Osteocyte (in vitro differentiated cells): ENCODE measurements around the gene TMEM59L. TPM values are rescaled to one million over a fixed set of nuclear protein-coding genes. Genes with fewer than 3 reads are reported as not detected.

Experiments
- DNase-seq: peaks from one replicate; pipeline ENCODE4 v3.0.0; 2021; ENCODE audit warnings: mixed read lengths; ENCODE audit not compliant: unreplicated experiment; ENCODE audit errors: extremely low spot score
- H3K27ac Mint-ChIP-seq: one replicate; pipeline ENCODE4 v1.8.0; 2021; ENCODE audit warnings: mild to moderate bottlenecking, mixed read lengths; ENCODE audit not compliant: unreplicated experiment
- H3K27me3 Mint-ChIP-seq: one replicate; pipeline ENCODE4 v1.8.0; 2021; ENCODE audit warnings: mixed read lengths; ENCODE audit not compliant: unreplicated experiment
- H3K36me3 Mint-ChIP-seq: one replicate; pipeline ENCODE4 v1.8.0; 2021; ENCODE audit warnings: mixed read lengths; ENCODE audit not compliant: unreplicated experiment
- H3K4me1 Mint-ChIP-seq: one replicate; pipeline ENCODE4 v1.8.0; 2021; ENCODE audit warnings: mixed read lengths; ENCODE audit not compliant: unreplicated experiment
- H3K4me3 Mint-ChIP-seq: one replicate; pipeline ENCODE4 v1.8.0; 2021; ENCODE audit warnings: mild to moderate bottlenecking, moderate library complexity, mixed read lengths; ENCODE audit not compliant: unreplicated experiment
- H3K9me3 Mint-ChIP-seq: one replicate; pipeline ENCODE4 v1.8.0; 2021; ENCODE audit warnings: mixed read lengths; ENCODE audit not compliant: unreplicated experiment
- total RNA-seq: library from RNA; stranded (reverse); gene quantifications from 2 replicates; pipeline ENCODE4 v1.2.1, GENCODE V29; 2021
- TF ChIP-seq, protein P1 (sequence below): fragments of 200-600 bp; sonication (generic); IDR thresholded peaks from 2 replicates; pipeline ENCODE4 v1.5.0; 2021; ENCODE audit warnings: antibody characterized with exemption, mild to moderate bottlenecking, moderate library complexity

TMEM59L gene
- total RNA-seq, 1 donor from 2014 or later = 5.9 TPM

- Mint-ChIP-seq H3K9me3 (no peaks in the 10 kb centered on the region), H3K27me3 (peaks cover 5% of the 10 kb centered on the region), H3K4me3 (peak within 1 kb of the TSS; percentile 82), H3K27ac (peak within 1 kb of the TSS; percentile 70), H3K4me1 (peaks cover 14% of the 10 kb centered on the region), H3K36me3 (no peaks in the 10 kb centered on the region)
- DNase-seq = no peak
- TF ChIP-seq, protein P1, sequence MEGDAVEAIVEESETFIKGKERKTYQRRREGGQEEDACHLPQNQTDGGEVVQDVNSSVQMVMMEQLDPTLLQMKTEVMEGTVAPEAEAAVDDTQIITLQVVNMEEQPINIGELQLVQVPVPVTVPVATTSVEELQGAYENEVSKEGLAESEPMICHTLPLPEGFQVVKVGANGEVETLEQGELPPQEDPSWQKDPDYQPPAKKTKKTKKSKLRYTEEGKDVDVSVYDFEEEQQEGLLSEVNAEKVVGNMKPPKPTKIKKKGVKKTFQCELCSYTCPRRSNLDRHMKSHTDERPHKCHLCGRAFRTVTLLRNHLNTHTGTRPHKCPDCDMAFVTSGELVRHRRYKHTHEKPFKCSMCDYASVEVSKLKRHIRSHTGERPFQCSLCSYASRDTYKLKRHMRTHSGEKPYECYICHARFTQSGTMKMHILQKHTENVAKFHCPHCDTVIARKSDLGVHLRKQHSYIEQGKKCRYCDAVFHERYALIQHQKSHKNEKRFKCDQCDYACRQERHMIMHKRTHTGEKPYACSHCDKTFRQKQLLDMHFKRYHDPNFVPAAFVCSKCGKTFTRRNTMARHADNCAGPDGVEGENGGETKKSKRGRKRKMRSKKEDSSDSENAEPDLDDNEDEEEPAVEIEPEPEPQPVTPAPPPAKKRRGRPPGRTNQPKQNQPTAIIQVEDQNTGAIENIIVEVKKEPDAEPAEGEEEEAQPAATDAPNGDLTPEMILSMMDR = no peak
Measured at GRCh38 chr19:18636969-18637629, 24.4 kb downstream of the TMEM59L start, which contains the start of gene KLHL26. KLHL26 (plus strand) TSS chr19:18637028; CDS start chr19:18637055, 27 bp downstream.

- DNase-seq = no peak
- Mint-ChIP-seq H3K9me3 (no peaks in the 10 kb centered on the region), H3K27me3 (peaks cover 5% of the 10 kb centered on the region), H3K27ac (peak overlapping the region; percentile 31), H3K4me3 (peak overlapping the region; percentile 82), H3K36me3 (no peaks in the 10 kb centered on the region), H3K4me1 (peaks cover 14% of the 10 kb centered on the region)
- TF ChIP-seq, protein P1 = no peak
Measured at GRCh38 chr19:18637673-18638630, 25.3 kb downstream of the TMEM59L start.

- TF ChIP-seq, protein P1 = no peak
- Mint-ChIP-seq H3K9me3 (no peaks in the 10 kb centered on the region), H3K4me3 (no peak overlapping the region), H3K27me3 (peaks cover under 1% of the 10 kb centered on the region), H3K4me1 (peaks cover 14% of the 10 kb centered on the region), H3K36me3 (no peaks in the 10 kb centered on the region), H3K27ac (no peak overlapping the region)
- DNase-seq = no peak
Measured at GRCh38 chr19:18639706-18640243, 27.1 kb downstream of the TMEM59L start.

- Mint-ChIP-seq H3K27ac (no peak overlapping the region), H3K9me3 (no peaks in the 10 kb centered on the region), H3K27me3 (no peaks in the 10 kb centered on the region), H3K36me3 (no peaks in the 10 kb centered on the region), H3K4me1 (peaks cover 25% of the 10 kb centered on the region), H3K4me3 (no peak overlapping the region)
- TF ChIP-seq, protein P1 = no peak
- no peak for DNase-seq
Measured at GRCh38 chr19:18644196-18645034, 31.7 kb downstream of the TMEM59L start.
